Endothelial cell of umbilical vein (primary cell): ENCODE results near the gene MPST. TPM values are rescaled to one million over a fixed set of nuclear protein-coding genes. Genes with fewer than 3 reads are reported as not detected.

Experiments
- BruUV-seq: library from RNA; stranded (reverse); fragments of 400-500 nt; replicated peaks from 2 replicates; lab custom pipeline; 2021; lab: Mats Ljungman, UMichigan
- CTCF ChIA-PET: fragments of 300-600, 350-600 bp; sonication (Branson Sonifier 250); formaldehyde crosslinking; loops from one replicate; lab custom pipeline; 2021; ENCODE audit warnings: antibody characterized with exemption, inconsistent platforms; lab: Charles Lee
- POLR2A ChIA-PET: fragments of 300-600, 350-600 bp; sonication (Branson Sonifier 250); formaldehyde crosslinking; loops from one replicate; lab custom pipeline; 2021; ENCODE audit warnings: antibody characterized with exemption, inconsistent platforms; lab: Charles Lee
- DNase-seq: peaks from one replicate; pipeline ENCODE4 v3.0.0-alpha.2; 2011; ENCODE audit warnings: low read depth, low spot score
- FAIRE-seq: peaks from 2 replicates; lab custom pipeline; 2011; peaks lifted over from hg19 to GRCh38; lab: Jason Lieb, UNC
- H2AFZ ChIP-seq: 2 replicates; pipeline ENCODE4 v1.6.0; 2012; ENCODE audit warnings: low read depth, low read length, control low read depth, inconsistent platforms
- H3K27ac ChIP-seq: 2 replicates; pipeline ENCODE4 v1.5.1; 2011; ENCODE audit warnings: low read depth, mild to moderate bottlenecking, control low read depth, low read length, moderate library complexity; ENCODE audit not compliant: insufficient read depth
- H3K27me3 ChIP-seq, 2 experiments: 2 replicates each; pipeline versions ENCODE4 v1.6.0 to v1.6.1; 2011; ENCODE audit warnings: low read length in 2 of 2, mixed read lengths in 1 of 2; ENCODE audit not compliant: control insufficient read depth in 2 of 2, insufficient read depth in 2 of 2
- H3K36me3 ChIP-seq, 2 experiments: 2 replicates in 1 of 2; 3 replicates in 1 of 2; pipeline ENCODE4 v1.5.1; 2011; ENCODE audit warnings: low read length in 2 of 2, mild to moderate bottlenecking in 1 of 2, moderate library complexity in 1 of 2; ENCODE audit not compliant: control insufficient read depth in 2 of 2, insufficient read depth in 2 of 2; ENCODE audit errors: extremely low read depth in 1 of 2
- H3K4me1 ChIP-seq: 3 replicates; pipeline ENCODE4 v1.5.1; 2011; ENCODE audit warnings: mild to moderate bottlenecking, low read length; ENCODE audit not compliant: control insufficient read depth, insufficient read depth; ENCODE audit errors: extremely low read depth
- H3K4me2 ChIP-seq: 2 replicates; pipeline ENCODE4 v1.6.1; 2011; ENCODE audit warnings: low read length, control low read depth, mixed read lengths; ENCODE audit not compliant: insufficient read depth
- H3K4me3 ChIP-seq, 3 experiments: fragments of 200-600 bp in 1 of 3; sonication (generic), shearing (Covaris generic) in 1 of 3; replicated peaks in 1 of 3; 2 replicates each; pipeline ENCODE4 v1.5.1; 2011 to 2016; ENCODE audit warnings: control low read depth in 3 of 3, low read length in 3 of 3, mild to moderate bottlenecking in 2 of 3, inconsistent platforms in 1 of 3, low read depth in 1 of 3, moderate library complexity in 1 of 3; ENCODE audit not compliant: insufficient read depth in 1 of 3
- H3K79me2 ChIP-seq: 2 replicates; pipeline ENCODE4 v1.6.0; 2012; ENCODE audit warnings: low read length, inconsistent platforms; ENCODE audit not compliant: control insufficient read depth, insufficient read depth
- H3K9ac ChIP-seq: replicated peaks from 2 replicates; pipeline ENCODE3; 2011; ENCODE audit warnings: low read length, control low read depth; ENCODE audit not compliant: insufficient read depth; ENCODE audit errors: extremely low read depth
- H3K9me1 ChIP-seq: replicated peaks from 3 replicates; pipeline ENCODE4 v1.6.0; 2011; ENCODE audit warnings: mild to moderate bottlenecking, low read length; ENCODE audit not compliant: control insufficient read depth, insufficient read depth; ENCODE audit errors: extremely low read depth
- H3K9me3 ChIP-seq: replicated peaks from 2 replicates; pipeline ENCODE4 v1.5.1; 2012; ENCODE audit warnings: low read length, inconsistent platforms; ENCODE audit not compliant: control insufficient read depth, insufficient read depth
- H4K20me1 ChIP-seq: replicated peaks from 2 replicates; pipeline ENCODE3; 2011; ENCODE audit warnings: mild to moderate bottlenecking, low read length; ENCODE audit not compliant: control insufficient read depth, insufficient read depth; ENCODE audit errors: extremely low read depth
- EZH2 ChIP-seq: IDR thresholded peaks from 2 replicates; pipeline ENCODE4 v1.6.1; 2012; ENCODE audit warnings: borderline replicate concordance, low read depth, mild to moderate bottlenecking, moderate library complexity, low read length, inconsistent platforms; ENCODE audit not compliant: severe bottlenecking
- FOS ChIP-seq: IDR thresholded peaks from 2 replicates; pipeline ENCODE4 v1.6.1; 2011; ENCODE audit warnings: mild to moderate bottlenecking, low read length, moderate library complexity, borderline replicate concordance; ENCODE audit not compliant: insufficient read depth
- GATA2 ChIP-seq: IDR thresholded peaks from 2 replicates; pipeline ENCODE4 v1.7.0; 2011; ENCODE audit warnings: low read depth, mild to moderate bottlenecking, moderate library complexity, mixed read lengths, low read length; ENCODE audit not compliant: insufficient read length, insufficient read depth
- dilution Hi-C: fragments of 300-500 bp; cut with MboI; formaldehyde crosslinking; loops from one replicate; pipeline ENCODE4 v1.15.0; 2019; ENCODE audit warnings: low sequenced_read_pairs; ENCODE audit not compliant: extremely low pct_ligation_motif_present
- intact Hi-C: fragments of 100-400 bp; cut with micrococcal nuclease; formaldehyde crosslinking; loops from one replicate; pipeline ENCODE4 v1.10.0; 2022
- polyA plus RNA-seq, 4 experiments: library from polyadenylated mRNA; depleted of rRNA in 3 of 4; stranded (reverse) in 3 of 4; unstranded in 1 of 4; fragments of >200 nt; gene quantifications; 2 replicates each; pipeline versions ENCODE4 v1.2.1 to v1.2.3, GENCODE V29; 2011 to 2012; ENCODE audit warnings: missing spikeins in 1 of 4
- total RNA-seq: library from RNA; stranded (reverse); gene quantifications from 2 replicates; pipeline ENCODE4 v1.2.3, GENCODE V29; 2021
- TF ChIP-seq, protein P1 (sequence below), 2 donors: IDR thresholded peaks; 1 replicate in 1 of 2; 2 replicates in 1 of 2; pipeline ENCODE4 v1.5.1; 2011; ENCODE audit warnings: low read length in 2 of 2, mild to moderate bottlenecking in 2 of 2, moderate library complexity in 2 of 2, control low read depth in 1 of 2, inconsistent platforms in 1 of 2, low read depth in 1 of 2; ENCODE audit not compliant: insufficient read depth in 1 of 2; ENCODE audit errors: extremely low read depth in 1 of 2
- TF ChIP-seq, protein P2 (sequence below): IDR thresholded peaks from 2 replicates; pipeline ENCODE4 v1.6.1; 2011; ENCODE audit not compliant: insufficient read depth, insufficient read length

The MPST gene
- total and polyA plus RNA-seq, 2 donors (not counting 3 experiments of a cell fraction or from before 2014, with no cell fraction given), result 93.2 to 124 TPM

DNA sequence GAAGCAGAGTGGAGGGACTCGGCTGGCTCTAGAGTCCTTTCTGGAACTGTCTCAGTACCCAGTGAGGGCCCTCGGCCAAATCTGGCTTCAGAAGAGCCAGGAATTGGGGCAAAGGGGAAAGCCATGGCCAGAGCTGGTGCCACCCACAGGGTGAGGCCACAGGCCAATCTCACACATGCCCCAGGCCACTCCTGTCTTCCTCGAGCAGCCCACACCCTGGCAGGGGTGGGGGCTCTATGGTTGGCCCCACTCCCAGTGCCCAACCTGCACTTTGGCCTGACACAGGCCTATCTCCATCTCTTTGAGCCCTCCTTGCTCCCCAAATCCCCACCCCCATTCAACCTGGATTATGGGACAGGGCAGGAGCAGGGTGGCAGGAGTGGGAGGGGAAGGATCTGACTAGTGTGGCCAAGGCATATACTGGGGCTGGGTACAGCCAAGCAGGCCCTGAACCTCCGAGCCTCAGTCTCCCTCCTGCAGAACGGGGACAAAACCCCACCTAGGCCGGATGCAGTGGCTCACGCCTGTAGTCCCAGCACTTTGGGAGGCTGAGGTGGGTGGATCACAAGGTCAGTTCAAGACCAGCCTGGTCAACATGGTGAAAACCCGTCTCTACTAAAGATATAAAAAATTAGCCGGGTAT is 7.2 kb upstream of the MPST start:
- Histone ChIP-seq H3K27me3 (no peaks in the 10 kb centered on the region), H3K4me1 (peaks cover 14% of the 10 kb centered on the region), H3K79me2 (no peaks in the 10 kb centered on the region), H2AFZ (no peak overlapping the region), H3K9me3 (no peaks in the 10 kb centered on the region), H3K36me3 (peaks cover 0 to 3% of the 10 kb centered on the region in 2 experiments), H3K9ac (no peak overlapping the region), H3K9me1 (no peaks in the 10 kb centered on the region), H3K27ac (no peak overlapping the region), H4K20me1 (no peaks in the 10 kb centered on the region), H3K4me2 (no peak overlapping the region), H3K4me3 (no peak overlapping the region)
- no peak for TF ChIP-seq GATA2
- TF ChIP-seq, protein P1, sequence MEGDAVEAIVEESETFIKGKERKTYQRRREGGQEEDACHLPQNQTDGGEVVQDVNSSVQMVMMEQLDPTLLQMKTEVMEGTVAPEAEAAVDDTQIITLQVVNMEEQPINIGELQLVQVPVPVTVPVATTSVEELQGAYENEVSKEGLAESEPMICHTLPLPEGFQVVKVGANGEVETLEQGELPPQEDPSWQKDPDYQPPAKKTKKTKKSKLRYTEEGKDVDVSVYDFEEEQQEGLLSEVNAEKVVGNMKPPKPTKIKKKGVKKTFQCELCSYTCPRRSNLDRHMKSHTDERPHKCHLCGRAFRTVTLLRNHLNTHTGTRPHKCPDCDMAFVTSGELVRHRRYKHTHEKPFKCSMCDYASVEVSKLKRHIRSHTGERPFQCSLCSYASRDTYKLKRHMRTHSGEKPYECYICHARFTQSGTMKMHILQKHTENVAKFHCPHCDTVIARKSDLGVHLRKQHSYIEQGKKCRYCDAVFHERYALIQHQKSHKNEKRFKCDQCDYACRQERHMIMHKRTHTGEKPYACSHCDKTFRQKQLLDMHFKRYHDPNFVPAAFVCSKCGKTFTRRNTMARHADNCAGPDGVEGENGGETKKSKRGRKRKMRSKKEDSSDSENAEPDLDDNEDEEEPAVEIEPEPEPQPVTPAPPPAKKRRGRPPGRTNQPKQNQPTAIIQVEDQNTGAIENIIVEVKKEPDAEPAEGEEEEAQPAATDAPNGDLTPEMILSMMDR (IDR thresholded peaks at IDR 0.05; ENCODE audit: extremely low read depth in 1 of 2, insufficient read depth in 1 of 2, low read depth in 1 of 2, low read length in 2 of 2), result no peak
- no peak for TF ChIP-seq FOS
- TF ChIP-seq EZH2, result no peak
- TF ChIP-seq, protein P2, sequence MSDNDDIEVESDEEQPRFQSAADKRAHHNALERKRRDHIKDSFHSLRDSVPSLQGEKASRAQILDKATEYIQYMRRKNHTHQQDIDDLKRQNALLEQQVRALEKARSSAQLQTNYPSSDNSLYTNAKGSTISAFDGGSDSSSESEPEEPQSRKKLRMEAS, result no peak
- FAIRE-seq (no peak), DNase-seq (no peak)
- dilution Hi-C loops (no loop called here), intact Hi-C loops (no loop called here)
- CTCF ChIA-PET, result interaction anchor here (1.2 kb wide), 1 partner anchor 31 kb away, joined by 3 read pairs; no protein-coding TSS in a partner anchor
- BruUV-seq, result no TSS peak
- POLR2A ChIA-PET, result interaction anchor here (0.6 kb wide), 1 partner anchor 377 kb away, joined by 4 read pairs; no protein-coding TSS in a partner anchor
